ENCODE data around the gene MAG. TPM values are rescaled to one million over a fixed set of nuclear protein-coding genes. Genes with fewer than 3 reads are reported as not detected.

Gene MAG
- total and polyA plus RNA-seq, 7 donors = 0.06 to 6.1 TPM; not detected in 5

- H3K27me3 ChIP-seq = peaks cover 8 to 58% (median 23%) of the 10 kb centered on the region in 3 donors
Observed at GRCh38 chr19:35298561-35298972, 6.6 kb downstream of the MAG start.

GRCh38 chr19:35299523-35300338 lies 7.8 kb downstream of the MAG start:
- Histone ChIP-seq H3K4me1 (no peaks in the 10 kb centered on the region), H3K36me3 (no peaks in the 10 kb centered on the region), H3K4me3 (no peak overlapping the region), H3K27me3 (peaks cover 8 to 57% (median 19%) of the 10 kb centered on the region in 3 donors), H3K27ac (no peak overlapping the region), H3K9me3 (no peaks in the 10 kb centered on the region)
- DNase-seq = no peak
- intact Hi-C loops (cut with DNase I) = no loop called here
- no peak for TF ChIP-seq EP300 (IDR thresholded peaks at IDR 0.05)
- TF ChIP-seq CTCF (IDR thresholded peaks at IDR 0.05) = no peak
- no peak for TF ChIP-seq POLR2A (IDR thresholded peaks at IDR 0.05)
- no peak for TF ChIP-seq POLR2AphosphoS5 (IDR thresholded peaks at IDR 0.05)
- WGBS, 2 donors = 52 to 66% methylated on average over 55 of the region's 55 CpGs

More at GRCh38 chr19:35298561-35298972, 6.6 kb downstream of the MAG start:
- DNase-seq = no peak
- no peaks in the 10 kb centered on the region for H3K36me3 ChIP-seq
- TF ChIP-seq EP300 (IDR thresholded peaks at IDR 0.05) (no peak), CTCF (IDR thresholded peaks at IDR 0.05) (no peak), POLR2AphosphoS5 (IDR thresholded peaks at IDR 0.05) (no peak), POLR2A (IDR thresholded peaks at IDR 0.05) (no peak)
- WGBS, 2 donors = 92 to 95% methylated on average over 5 of the region's 5 CpGs
- H3K27ac ChIP-seq = no peak overlapping the region
- no peaks in the 10 kb centered on the region for H3K4me1 ChIP-seq
- no peaks in the 10 kb centered on the region for H3K9me3 ChIP-seq
- H3K4me3 ChIP-seq = no peak overlapping the region
- intact Hi-C loops (cut with DNase I) = no loop called here

- no peak for TF ChIP-seq POLR2AphosphoS5 (IDR thresholded peaks at IDR 0.05)
- no peak for TF ChIP-seq CTCF (IDR thresholded peaks at IDR 0.05)
- TF ChIP-seq EP300 (IDR thresholded peaks at IDR 0.05) = no peak
- no peak for TF ChIP-seq POLR2A (IDR thresholded peaks at IDR 0.05)
- 78 to 79% methylated on average over 10 of the region's 10 CpGs for WGBS, 2 donors
- intact Hi-C loops (cut with DNase I) = no loop called here
Observed at GRCh38 chr19:35300339-35300649, 8.3 kb downstream of the MAG start.

GRCh38 chr19:35301961-35302360 lies 10.0 kb downstream of the MAG start:
- Histone ChIP-seq H3K36me3 (no peaks in the 10 kb centered on the region), H3K9me3 (no peaks in the 10 kb centered on the region), H3K27me3 (peaks cover 8 to 59% (median 26%) of the 10 kb centered on the region in 3 donors), H3K27ac (no peak overlapping the region), H3K4me3 (no peak overlapping the region), H3K4me1 (no peaks in the 10 kb centered on the region)
- DNase-seq = no peak
- intact Hi-C loops (cut with DNase I) = no loop called here
- WGBS, 2 donors = 95 to 96% methylated on average over 2 of the region's 2 CpGs
- TF ChIP-seq EP300 (IDR thresholded peaks at IDR 0.05) = no peak
- no peak for TF ChIP-seq POLR2AphosphoS5 (IDR thresholded peaks at IDR 0.05)
- no peak for TF ChIP-seq POLR2A (IDR thresholded peaks at IDR 0.05)
- no peak for TF ChIP-seq CTCF (IDR thresholded peaks at IDR 0.05)

More at GRCh38 chr19:35300339-35300649, 8.3 kb downstream of the MAG start:
- no peak overlapping the region for H3K4me3 ChIP-seq
- no peak overlapping the region for H3K27ac ChIP-seq
- DNase-seq = no peak
- H3K36me3 ChIP-seq = no peaks in the 10 kb centered on the region
- no peaks in the 10 kb centered on the region for H3K4me1 ChIP-seq
- peaks cover 8 to 58% (median 25%) of the 10 kb centered on the region in 3 donors for H3K27me3 ChIP-seq
- no peaks in the 10 kb centered on the region for H3K9me3 ChIP-seq

Data from sigmoid colon (tissue), 7 donors.